Liver (tissue), 3 donors: ENCODE data around the gene DRGX.

Experiments used
- JUND ChIP-seq, 2 donors: IDR thresholded peaks; 2 replicates each; pipeline ENCODE4 v1.6.1; 2016; ENCODE audit warnings: antibody characterized with exemption in 2 of 2
- NR2F2 ChIP-seq: IDR thresholded peaks from 2 replicates; pipeline ENCODE4 v1.6.1; 2016; ENCODE audit warnings: antibody characterized with exemption
- RAD21 ChIP-seq, 2 donors: IDR thresholded peaks; 2 replicates each; pipeline ENCODE4 v1.6.1; 2016; ENCODE audit warnings: antibody characterized with exemption in 2 of 2, mild to moderate bottlenecking in 2 of 2
- TAF1 ChIP-seq: conservative IDR thresholded peaks from 2 replicates; pipeline ENCODE4 v1.6.1; 2016; ENCODE audit warnings: antibody characterized with exemption, mild to moderate bottlenecking
- TF ChIP-seq, protein P1 (sequence below): fragments of 150-350 bp; IDR thresholded peaks from 2 replicates; pipeline ENCODE4 v1.5.1; 2017; ENCODE audit warnings: improper control_type of control experiment, low read depth, low read length; ENCODE audit not compliant: missing input control
- donor health status: healthy.
- donor health status: healthy.

DNA sequence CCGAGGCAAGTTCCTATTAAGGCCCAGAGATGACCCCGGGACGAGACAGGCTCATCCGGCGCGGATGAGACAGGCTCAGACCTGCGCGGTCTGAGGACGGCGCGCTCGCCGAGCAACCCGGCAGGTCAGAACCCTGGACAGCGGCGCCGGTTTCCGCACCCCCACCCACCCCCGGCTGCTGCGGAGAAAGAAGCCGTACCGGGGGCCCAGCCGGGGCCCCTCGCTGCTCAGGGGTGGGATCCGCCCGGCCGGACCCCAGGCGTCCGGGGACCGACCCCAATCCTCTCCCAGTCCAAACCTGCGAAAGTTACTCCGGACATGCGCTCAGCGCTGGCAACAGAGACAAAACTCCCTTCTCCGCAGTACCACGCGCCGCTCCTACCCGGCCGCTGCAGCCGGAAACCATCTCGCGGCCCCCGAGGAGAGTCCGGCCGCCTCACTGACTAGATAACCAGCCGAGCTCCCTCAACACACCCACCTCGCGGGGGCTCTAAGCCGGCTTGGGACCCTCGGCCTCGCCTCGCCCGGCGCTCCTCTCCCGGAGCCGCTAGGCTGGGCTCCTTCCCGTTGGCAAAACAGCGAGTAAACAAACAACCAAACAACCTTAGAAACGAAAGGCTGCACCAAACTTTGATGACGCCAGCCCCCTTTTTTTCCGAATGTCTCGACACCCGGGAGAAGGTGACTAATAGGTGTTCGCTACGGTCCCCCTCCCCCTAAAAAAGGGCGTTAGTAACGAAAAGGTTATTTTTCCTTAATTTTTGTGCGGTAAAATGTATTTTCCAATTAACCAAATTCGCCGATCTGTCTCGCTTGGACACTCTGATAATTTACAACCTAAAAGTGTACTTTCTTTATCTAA, 2.3 kb upstream of the DRGX start:
- TF ChIP-seq, protein P1, sequence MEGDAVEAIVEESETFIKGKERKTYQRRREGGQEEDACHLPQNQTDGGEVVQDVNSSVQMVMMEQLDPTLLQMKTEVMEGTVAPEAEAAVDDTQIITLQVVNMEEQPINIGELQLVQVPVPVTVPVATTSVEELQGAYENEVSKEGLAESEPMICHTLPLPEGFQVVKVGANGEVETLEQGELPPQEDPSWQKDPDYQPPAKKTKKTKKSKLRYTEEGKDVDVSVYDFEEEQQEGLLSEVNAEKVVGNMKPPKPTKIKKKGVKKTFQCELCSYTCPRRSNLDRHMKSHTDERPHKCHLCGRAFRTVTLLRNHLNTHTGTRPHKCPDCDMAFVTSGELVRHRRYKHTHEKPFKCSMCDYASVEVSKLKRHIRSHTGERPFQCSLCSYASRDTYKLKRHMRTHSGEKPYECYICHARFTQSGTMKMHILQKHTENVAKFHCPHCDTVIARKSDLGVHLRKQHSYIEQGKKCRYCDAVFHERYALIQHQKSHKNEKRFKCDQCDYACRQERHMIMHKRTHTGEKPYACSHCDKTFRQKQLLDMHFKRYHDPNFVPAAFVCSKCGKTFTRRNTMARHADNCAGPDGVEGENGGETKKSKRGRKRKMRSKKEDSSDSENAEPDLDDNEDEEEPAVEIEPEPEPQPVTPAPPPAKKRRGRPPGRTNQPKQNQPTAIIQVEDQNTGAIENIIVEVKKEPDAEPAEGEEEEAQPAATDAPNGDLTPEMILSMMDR: no peak
- no peak for TF ChIP-seq NR2F2
- no peak for TF ChIP-seq TAF1
- no peak for TF ChIP-seq JUND (IDR thresholded peaks at IDR 0.05)
- no peak for TF ChIP-seq RAD21 (IDR thresholded peaks at IDR 0.05)
